ENCODE measurements around the gene A4GALT. TPM values are rescaled to one million over a fixed set of nuclear protein-coding genes. Genes with fewer than 3 reads are reported as not detected.

Gene A4GALT
- total and polyA plus RNA-seq, 2 experiments from 2014 or later = 7.0 to 16.2 TPM

DNA sequence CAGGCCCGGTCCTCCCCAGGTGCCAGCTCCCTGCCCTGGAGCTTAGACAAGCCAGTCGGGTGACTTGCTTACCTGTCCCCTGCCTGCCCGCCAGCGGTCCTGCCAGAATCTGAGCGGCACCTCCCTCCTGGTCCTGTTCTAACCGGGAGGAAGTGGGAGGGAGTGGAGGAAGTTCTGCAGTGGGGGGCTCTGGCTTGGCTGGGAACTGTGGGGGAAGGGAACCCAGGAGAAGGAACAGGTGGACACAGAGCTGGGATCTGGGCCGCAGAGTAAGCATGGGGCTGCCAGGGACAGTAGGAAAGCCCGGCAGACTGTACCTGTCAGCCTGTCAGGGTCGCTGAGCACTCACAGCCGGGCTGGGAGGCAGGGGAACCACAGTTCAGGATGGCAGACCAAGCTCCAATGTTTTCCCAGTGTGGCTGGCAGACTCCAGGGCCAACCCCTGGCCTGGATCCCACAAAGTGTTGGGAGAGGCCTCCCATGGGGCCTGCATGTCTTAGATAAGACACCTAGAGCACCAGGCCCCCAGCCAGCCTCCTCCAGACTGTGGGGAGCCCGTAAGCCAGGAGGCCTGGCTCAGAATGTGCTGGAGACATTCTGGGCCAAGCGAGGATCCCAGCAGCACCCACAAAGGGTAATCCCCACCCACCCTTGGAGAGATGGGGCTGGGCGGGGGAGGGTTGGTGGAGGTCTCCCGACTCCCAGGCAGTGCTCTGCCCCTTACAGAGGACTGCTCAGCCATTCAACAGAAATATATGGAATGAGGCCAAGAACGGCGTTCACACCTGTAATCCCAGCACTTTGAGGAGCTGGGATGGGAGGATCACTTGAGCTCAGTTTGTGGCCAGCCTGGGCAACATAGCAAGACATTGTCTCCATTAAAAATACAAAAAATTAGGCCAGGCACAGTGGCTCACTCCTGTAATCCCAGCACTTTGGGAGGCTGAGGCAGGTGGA lies 73.8 kb downstream of the A4GALT start:
- Histone ChIP-seq H3K27me3 (ENCODE audit: insufficient read depth) (no peaks in the 10 kb centered on the region), H3K79me2 (replicated peaks; ENCODE audit: insufficient read depth) (peaks cover 42% of the 10 kb centered on the region), H2AFZ (no peak overlapping the region), H3F3A (replicated peaks; ENCODE audit: low read depth) (no peaks in the 10 kb centered on the region), H3K9me2 (ENCODE audit: insufficient read depth) (no peaks in the 10 kb centered on the region), H3K36me3 (ENCODE audit: insufficient read depth) (no peaks in the 10 kb centered on the region), H3K4me3 (no peak overlapping the region), H4K20me1 (replicated peaks; ENCODE audit: insufficient read depth) (peaks cover 9% of the 10 kb centered on the region), H3K4me1 (ENCODE audit: insufficient read depth) (peaks cover 13% of the 10 kb centered on the region), H3K4me2 (no peak overlapping the region), H3K27ac (ENCODE audit: low read depth) (no peak overlapping the region)
- TF ChIP-seq ZNF114 (CRISPR knock-in tag; IDR thresholded peaks at IDR 0.05) (no peak), STAT1 (IDR thresholded peaks at IDR 0.05; ENCODE audit: unreplicated experiment) (no peak), JUNB (IDR thresholded peaks at IDR 0.05; ENCODE audit: unreplicated experiment) (no peak), NANOG (IDR thresholded peaks at IDR 0.05; ENCODE audit: borderline replicate concordance) (no peak), REST (IDR thresholded peaks at IDR 0.05; ENCODE audit: unreplicated experiment) (no peak), EZH2phosphoT487 (IDR thresholded peaks at IDR 0.05; ENCODE audit: unreplicated experiment) (no peak)
- TF ChIP-seq, protein P1, sequence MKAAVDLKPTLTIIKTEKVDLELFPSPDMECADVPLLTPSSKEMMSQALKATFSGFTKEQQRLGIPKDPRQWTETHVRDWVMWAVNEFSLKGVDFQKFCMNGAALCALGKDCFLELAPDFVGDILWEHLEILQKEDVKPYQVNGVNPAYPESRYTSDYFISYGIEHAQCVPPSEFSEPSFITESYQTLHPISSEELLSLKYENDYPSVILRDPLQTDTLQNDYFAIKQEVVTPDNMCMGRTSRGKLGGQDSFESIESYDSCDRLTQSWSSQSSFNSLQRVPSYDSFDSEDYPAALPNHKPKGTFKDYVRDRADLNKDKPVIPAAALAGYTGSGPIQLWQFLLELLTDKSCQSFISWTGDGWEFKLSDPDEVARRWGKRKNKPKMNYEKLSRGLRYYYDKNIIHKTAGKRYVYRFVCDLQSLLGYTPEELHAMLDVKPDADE (IDR thresholded peaks at IDR 0.05) = no peak
- TF ChIP-seq, protein P2, sequence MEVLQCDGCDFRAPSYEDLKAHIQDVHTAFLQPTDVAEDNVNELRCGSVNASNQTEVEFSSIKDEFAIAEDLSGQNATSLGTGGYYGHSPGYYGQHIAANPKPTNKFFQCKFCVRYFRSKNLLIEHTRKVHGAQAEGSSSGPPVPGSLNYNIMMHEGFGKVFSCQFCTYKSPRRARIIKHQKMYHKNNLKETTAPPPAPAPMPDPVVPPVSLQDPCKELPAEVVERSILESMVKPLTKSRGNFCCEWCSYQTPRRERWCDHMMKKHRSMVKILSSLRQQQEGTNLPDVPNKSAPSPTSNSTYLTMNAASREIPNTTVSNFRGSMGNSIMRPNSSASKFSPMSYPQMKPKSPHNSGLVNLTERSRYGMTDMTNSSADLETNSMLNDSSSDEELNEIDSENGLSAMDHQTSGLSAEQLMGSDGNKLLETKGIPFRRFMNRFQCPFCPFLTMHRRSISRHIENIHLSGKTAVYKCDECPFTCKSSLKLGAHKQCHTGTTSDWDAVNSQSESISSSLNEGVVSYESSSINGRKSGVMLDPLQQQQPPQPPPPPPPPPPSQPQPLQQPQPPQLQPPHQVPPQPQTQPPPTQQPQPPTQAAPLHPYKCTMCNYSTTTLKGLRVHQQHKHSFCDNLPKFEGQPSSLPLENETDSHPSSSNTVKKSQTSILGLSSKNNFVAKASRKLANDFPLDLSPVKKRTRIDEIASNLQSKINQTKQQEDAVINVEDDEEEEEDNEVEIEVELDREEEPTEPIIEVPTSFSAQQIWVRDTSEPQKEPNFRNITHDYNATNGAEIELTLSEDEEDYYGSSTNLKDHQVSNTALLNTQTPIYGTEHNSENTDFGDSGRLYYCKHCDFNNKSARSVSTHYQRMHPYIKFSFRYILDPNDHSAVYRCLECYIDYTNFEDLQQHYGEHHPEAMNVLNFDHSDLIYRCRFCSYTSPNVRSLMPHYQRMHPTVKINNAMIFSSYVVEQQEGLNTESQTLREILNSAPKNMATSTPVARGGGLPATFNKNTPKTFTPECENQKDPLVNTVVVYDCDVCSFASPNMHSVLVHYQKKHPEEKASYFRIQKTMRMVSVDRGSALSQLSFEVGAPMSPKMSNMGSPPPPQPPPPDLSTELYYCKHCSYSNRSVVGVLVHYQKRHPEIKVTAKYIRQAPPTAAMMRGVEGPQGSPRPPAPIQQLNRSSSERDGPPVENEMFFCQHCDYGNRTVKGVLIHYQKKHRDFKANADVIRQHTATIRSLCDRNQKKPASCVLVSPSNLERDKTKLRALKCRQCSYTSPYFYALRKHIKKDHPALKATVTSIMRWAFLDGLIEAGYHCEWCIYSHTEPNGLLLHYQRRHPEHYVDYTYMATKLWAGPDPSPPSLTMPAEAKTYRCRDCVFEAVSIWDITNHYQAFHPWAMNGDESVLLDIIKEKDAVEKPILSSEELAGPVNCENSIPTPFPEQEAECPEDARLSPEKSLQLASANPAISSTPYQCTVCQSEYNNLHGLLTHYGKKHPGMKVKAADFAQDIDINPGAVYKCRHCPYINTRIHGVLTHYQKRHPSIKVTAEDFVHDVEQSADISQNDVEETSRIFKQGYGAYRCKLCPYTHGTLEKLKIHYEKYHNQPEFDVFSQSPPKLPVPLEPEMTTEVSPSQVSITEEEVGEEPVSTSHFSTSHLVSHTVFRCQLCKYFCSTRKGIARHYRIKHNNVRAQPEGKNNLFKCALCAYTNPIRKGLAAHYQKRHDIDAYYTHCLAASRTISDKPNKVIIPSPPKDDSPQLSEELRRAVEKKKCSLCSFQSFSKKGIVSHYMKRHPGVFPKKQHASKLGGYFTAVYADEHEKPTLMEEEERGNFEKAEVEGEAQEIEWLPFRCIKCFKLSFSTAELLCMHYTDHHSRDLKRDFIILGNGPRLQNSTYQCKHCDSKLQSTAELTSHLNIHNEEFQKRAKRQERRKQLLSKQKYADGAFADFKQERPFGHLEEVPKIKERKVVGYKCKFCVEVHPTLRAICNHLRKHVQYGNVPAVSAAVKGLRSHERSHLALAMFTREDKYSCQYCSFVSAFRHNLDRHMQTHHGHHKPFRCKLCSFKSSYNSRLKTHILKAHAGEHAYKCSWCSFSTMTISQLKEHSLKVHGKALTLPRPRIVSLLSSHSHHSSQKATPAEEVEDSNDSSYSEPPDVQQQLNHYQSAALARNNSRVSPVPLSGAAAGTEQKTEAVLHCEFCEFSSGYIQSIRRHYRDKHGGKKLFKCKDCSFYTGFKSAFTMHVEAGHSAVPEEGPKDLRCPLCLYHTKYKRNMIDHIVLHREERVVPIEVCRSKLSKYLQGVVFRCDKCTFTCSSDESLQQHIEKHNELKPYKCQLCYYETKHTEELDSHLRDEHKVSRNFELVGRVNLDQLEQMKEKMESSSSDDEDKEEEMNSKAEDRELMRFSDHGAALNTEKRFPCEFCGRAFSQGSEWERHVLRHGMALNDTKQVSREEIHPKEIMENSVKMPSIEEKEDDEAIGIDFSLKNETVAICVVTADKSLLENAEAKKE (CRISPR knock-in tag; IDR thresholded peaks at IDR 0.05) = no peak
- no peak overlapping the region for H3K27ac Mint-ChIP-seq
- H3K9me3 Mint-ChIP-seq = no peaks in the 10 kb centered on the region
- no peak for ATAC-seq
- no peaks in the 10 kb centered on the region for H3K36me3 Mint-ChIP-seq (ENCODE audit: low read depth)
- peak overlapping the region; percentile 93; the same call in 1 of the 3 replicates for H3K4me3 Mint-ChIP-seq
- H3K27me3 Mint-ChIP-seq (ENCODE audit: insufficient read depth, low read depth, poor library complexity) = peaks cover 22% of the 10 kb centered on the region
- no peak for DNase-seq (ENCODE audit: low spot score)
- peaks cover 25% of the 10 kb centered on the region for H3K4me1 Mint-ChIP-seq
